Measurements from ENCODE around the gene KNSTRN.
A peak's percentile ranks its signal among the peaks of the same experiment; 100 is the strongest.

- no peak for TF ChIP-seq CTCF (IDR thresholded peaks at IDR 0.05; ENCODE audit: control extremely low read depth in 1 of 3, insufficient read depth in 1 of 3, low read depth in 1 of 3, low read length in 3 of 3)
- TF ChIP-seq BACH1 (IDR thresholded peaks at IDR 0.05; ENCODE audit: low read length) = no peak
- no peak for TF ChIP-seq POLR2A (IDR thresholded peaks at IDR 0.05; ENCODE audit: control extremely low read depth in 1 of 2, low read depth in 2 of 2, low read length in 2 of 2)
- peak; percentile 28 for TF ChIP-seq EZH2 (IDR thresholded peaks at IDR 0.05; ENCODE audit: low read depth, low read length, severe bottlenecking)
- TF ChIP-seq TCF12 (IDR thresholded peaks at IDR 0.05; ENCODE audit: low read depth, low read length) = no peak
- TF ChIP-seq KDM1A (IDR thresholded peaks at IDR 0.05; ENCODE audit: borderline replicate concordance, low read length) = peak; percentile 95; the same call in 1 of the 2 replicates
- no peak for TF ChIP-seq ZNF274 (IDR thresholded peaks at IDR 0.05; ENCODE audit: borderline replicate concordance, extremely low read depth, low read length)
- no peak for TF ChIP-seq ATF3 (IDR thresholded peaks at IDR 0.05; ENCODE audit: insufficient read depth, low read depth, low read length)
- no peak for TF ChIP-seq SRF (IDR thresholded peaks at IDR 0.05; ENCODE audit: low read depth, low read length)
- no peak for TF ChIP-seq USF2 (IDR thresholded peaks at IDR 0.05; ENCODE audit: low read length)
- TF ChIP-seq CHD1 (IDR thresholded peaks at IDR 0.05; ENCODE audit: low read depth, low read length) = no peak
- TF ChIP-seq MAX (IDR thresholded peaks at IDR 0.05) = no peak; the same call in none of the 2 replicates
- TF ChIP-seq EGR1 (IDR thresholded peaks at IDR 0.05; ENCODE audit: borderline replicate concordance, low read depth, low read length) = no peak
Measured at GRCh38 chr15:40436116-40436891, 53.8 kb downstream of the KNSTRN start.

Measured in H1 (cell line).